ENCODE results near the gene DTX1.

DTX1 gene

GRCh38 chr12:113069149-113069548, 12.6 kb downstream of the DTX1 start:
- H3K27ac ChIP-seq (ENCODE audit: low read depth, low read length), result peak overlapping the region; percentile 95
- peaks cover 0 to 2% (median 0%) of the 10 kb centered on the region in 5 donors for H3K36me3 ChIP-seq (ENCODE audit: control insufficient read depth in 5 of 5, insufficient read depth in 5 of 5, low read length in 5 of 5)
- H3K4me3 ChIP-seq (ENCODE audit: low read depth in 1 of 5, low read length in 5 of 5), result no peak overlapping the region
- H3K4me1 ChIP-seq (ENCODE audit: control insufficient read depth in 5 of 5, insufficient read depth in 5 of 5, low read length in 5 of 5), result peaks cover 10 to 93% (median 85%) of the 10 kb centered on the region in 5 donors
- peaks cover 0 to 4% (median 0%) of the 10 kb centered on the region in 5 donors for H3K27me3 ChIP-seq (ENCODE audit: control insufficient read depth in 5 of 5, insufficient read depth in 4 of 5, low read length in 5 of 5)
- no peaks in the 10 kb centered on the region for H3K9me3 ChIP-seq (ENCODE audit: control insufficient read depth in 5 of 5, low read length in 5 of 5)
- peak overlapping the region in 2 of 5 donors; percentile 20 to 40 for H3K9ac ChIP-seq (ENCODE audit: low read length in 5 of 5)

- peaks cover 0 to 2% (median 0%) of the 10 kb centered on the region in 5 donors for H3K36me3 ChIP-seq (ENCODE audit: control insufficient read depth in 5 of 5, insufficient read depth in 5 of 5, low read length in 5 of 5)
- no peak overlapping the region for H3K4me3 ChIP-seq (ENCODE audit: low read depth in 1 of 5, low read length in 5 of 5)
- peaks cover 0 to 4% (median 0%) of the 10 kb centered on the region in 5 donors for H3K27me3 ChIP-seq (ENCODE audit: control insufficient read depth in 5 of 5, insufficient read depth in 4 of 5, low read length in 5 of 5)
- peaks cover 10 to 93% (median 83%) of the 10 kb centered on the region in 5 donors for H3K4me1 ChIP-seq (ENCODE audit: control insufficient read depth in 5 of 5, insufficient read depth in 5 of 5, low read length in 5 of 5)
- peak overlapping the region; percentile 95 for H3K27ac ChIP-seq (ENCODE audit: low read depth, low read length)
- no peaks in the 10 kb centered on the region for H3K9me3 ChIP-seq (ENCODE audit: control insufficient read depth in 5 of 5, low read length in 5 of 5)
- H3K9ac ChIP-seq (ENCODE audit: low read length in 5 of 5), result no peak overlapping the region
These were observed 13.2 kb downstream of the DTX1 start for GRCh38 chr12:113069751-113070116.

- H3K4me1 ChIP-seq (ENCODE audit: control insufficient read depth in 5 of 5, insufficient read depth in 5 of 5, low read length in 5 of 5), result peaks cover 14 to 93% (median 83%) of the 10 kb centered on the region in 5 donors
- peak overlapping the region in 3 of 5 donors; percentile 35 to 53 (median 52) for H3K9ac ChIP-seq (ENCODE audit: low read length in 5 of 5)
- H3K36me3 ChIP-seq (ENCODE audit: control insufficient read depth in 5 of 5, insufficient read depth in 5 of 5, low read length in 5 of 5), result peaks cover 0 to 2% (median 0%) of the 10 kb centered on the region in 5 donors
- peak overlapping the region in 1 of 5 donors; percentile 4 for H3K4me3 ChIP-seq (ENCODE audit: low read depth in 1 of 5, low read length in 5 of 5)
- peak overlapping the region; percentile 95 for H3K27ac ChIP-seq (ENCODE audit: low read depth, low read length)
- H3K9me3 ChIP-seq (ENCODE audit: control insufficient read depth in 5 of 5, low read length in 5 of 5), result no peaks in the 10 kb centered on the region
- no peaks in the 10 kb centered on the region for H3K27me3 ChIP-seq (ENCODE audit: control insufficient read depth in 5 of 5, insufficient read depth in 4 of 5, low read length in 5 of 5)
These were observed 13.8 kb downstream of the DTX1 start for GRCh38 chr12:113070117-113070906.

- Histone ChIP-seq H3K36me3 (ENCODE audit: control insufficient read depth in 5 of 5, insufficient read depth in 5 of 5, low read length in 5 of 5) (peaks cover 0 to 2% (median 0%) of the 10 kb centered on the region in 5 donors), H3K27ac (ENCODE audit: low read depth, low read length) (peak overlapping the region; percentile 95), H3K4me3 (ENCODE audit: low read depth in 1 of 5, low read length in 5 of 5) (peak overlapping the region in 1 of 5 donors; percentile 6), H3K9ac (ENCODE audit: low read length in 5 of 5) (peak overlapping the region in 3 of 5 donors; percentile 48 to 65 (median 53)), H3K4me1 (ENCODE audit: control insufficient read depth in 5 of 5, insufficient read depth in 5 of 5, low read length in 5 of 5) (peaks cover 14 to 90% (median 79%) of the 10 kb centered on the region in 5 donors), H3K9me3 (ENCODE audit: control insufficient read depth in 5 of 5, low read length in 5 of 5) (no peaks in the 10 kb centered on the region), H3K27me3 (ENCODE audit: control insufficient read depth in 5 of 5, insufficient read depth in 4 of 5, low read length in 5 of 5) (no peaks in the 10 kb centered on the region)
These were observed 14.9 kb downstream of the DTX1 start for GRCh38 chr12:113071135-113072112.

- Histone ChIP-seq H3K4me3 (ENCODE audit: low read depth in 1 of 5, low read length in 5 of 5) (no peak overlapping the region), H3K36me3 (ENCODE audit: control insufficient read depth in 5 of 5, insufficient read depth in 5 of 5, low read length in 5 of 5) (no peaks in the 10 kb centered on the region), H3K27me3 (ENCODE audit: control insufficient read depth in 5 of 5, insufficient read depth in 4 of 5, low read length in 5 of 5) (no peaks in the 10 kb centered on the region), H3K9ac (ENCODE audit: low read length in 5 of 5) (peak overlapping the region in 2 of 5 donors; percentile 48 to 53), H3K27ac (ENCODE audit: low read depth, low read length) (peak overlapping the region; percentile 95), H3K9me3 (ENCODE audit: control insufficient read depth in 5 of 5, low read length in 5 of 5) (no peaks in the 10 kb centered on the region), H3K4me1 (ENCODE audit: control insufficient read depth in 5 of 5, insufficient read depth in 5 of 5, low read length in 5 of 5) (peaks cover 14 to 83% (median 72%) of the 10 kb centered on the region in 5 donors)
These were observed 15.6 kb downstream of the DTX1 start for GRCh38 chr12:113072136-113072535.

- H3K4me1 ChIP-seq (ENCODE audit: control insufficient read depth in 5 of 5, insufficient read depth in 5 of 5, low read length in 5 of 5), result peaks cover 15 to 74% (median 64%) of the 10 kb centered on the region in 5 donors
- H3K9ac ChIP-seq (ENCODE audit: low read length in 5 of 5), result no peak overlapping the region
- peak overlapping the region; percentile 95 for H3K27ac ChIP-seq (ENCODE audit: low read depth, low read length)
- H3K36me3 ChIP-seq (ENCODE audit: control insufficient read depth in 5 of 5, insufficient read depth in 5 of 5, low read length in 5 of 5), result peaks cover 0 to 8% (median 4%) of the 10 kb centered on the region in 5 donors
- H3K9me3 ChIP-seq (ENCODE audit: control insufficient read depth in 5 of 5, low read length in 5 of 5), result no peaks in the 10 kb centered on the region
- no peak overlapping the region for H3K4me3 ChIP-seq (ENCODE audit: low read depth in 1 of 5, low read length in 5 of 5)
- peaks cover 0 to 4% (median 0%) of the 10 kb centered on the region in 5 donors for H3K27me3 ChIP-seq (ENCODE audit: control insufficient read depth in 5 of 5, insufficient read depth in 4 of 5, low read length in 5 of 5)
These were observed 17.1 kb downstream of the DTX1 start for GRCh38 chr12:113073586-113073985.

GRCh38 chr12:113075137-113075683, 18.7 kb downstream of the DTX1 start:
- peak overlapping the region; percentile 35 for H3K27ac ChIP-seq (ENCODE audit: low read depth, low read length)
- H3K27me3 ChIP-seq (ENCODE audit: control insufficient read depth in 5 of 5, insufficient read depth in 4 of 5, low read length in 5 of 5), result peaks cover 0 to 5% (median 0%) of the 10 kb centered on the region in 5 donors

GRCh38 chr12:113077057-113077858, 20.7 kb downstream of the DTX1 start:
- H3K27ac ChIP-seq (ENCODE audit: low read depth, low read length), result no peak overlapping the region
- H3K9me3 ChIP-seq (ENCODE audit: control insufficient read depth in 5 of 5, low read length in 5 of 5), result no peaks in the 10 kb centered on the region
- H3K4me1 ChIP-seq (ENCODE audit: control insufficient read depth in 5 of 5, insufficient read depth in 5 of 5, low read length in 5 of 5), result peaks cover 13 to 74% (median 53%) of the 10 kb centered on the region in 5 donors
- no peak overlapping the region for H3K9ac ChIP-seq (ENCODE audit: low read length in 5 of 5)
- peaks cover 0 to 8% (median 4%) of the 10 kb centered on the region in 5 donors for H3K36me3 ChIP-seq (ENCODE audit: control insufficient read depth in 5 of 5, insufficient read depth in 5 of 5, low read length in 5 of 5)
- no peak overlapping the region for H3K4me3 ChIP-seq (ENCODE audit: low read depth in 1 of 5, low read length in 5 of 5)
- peaks cover 0 to 5% (median 0%) of the 10 kb centered on the region in 5 donors for H3K27me3 ChIP-seq (ENCODE audit: control insufficient read depth in 5 of 5, insufficient read depth in 4 of 5, low read length in 5 of 5)

More at GRCh38 chr12:113075137-113075683, 18.7 kb downstream of the DTX1 start:
- Histone ChIP-seq H3K4me3 (ENCODE audit: low read depth in 1 of 5, low read length in 5 of 5) (no peak overlapping the region), H3K4me1 (ENCODE audit: control insufficient read depth in 5 of 5, insufficient read depth in 5 of 5, low read length in 5 of 5) (peaks cover 16 to 74% (median 55%) of the 10 kb centered on the region in 5 donors), H3K9ac (ENCODE audit: low read length in 5 of 5) (no peak overlapping the region), H3K9me3 (ENCODE audit: control insufficient read depth in 5 of 5, low read length in 5 of 5) (no peaks in the 10 kb centered on the region), H3K36me3 (ENCODE audit: control insufficient read depth in 5 of 5, insufficient read depth in 5 of 5, low read length in 5 of 5) (peaks cover 0 to 8% (median 4%) of the 10 kb centered on the region in 5 donors)

GRCh38 chr12:113077859-113078255, 21.3 kb downstream of the DTX1 start:
- peaks cover 0 to 5% (median 0%) of the 10 kb centered on the region in 5 donors for H3K27me3 ChIP-seq (ENCODE audit: control insufficient read depth in 5 of 5, insufficient read depth in 4 of 5, low read length in 5 of 5)
- no peak overlapping the region for H3K27ac ChIP-seq (ENCODE audit: low read depth, low read length)
- no peaks in the 10 kb centered on the region for H3K9me3 ChIP-seq (ENCODE audit: control insufficient read depth in 5 of 5, low read length in 5 of 5)

More at GRCh38 chr12:113077859-113078255, 21.3 kb downstream of the DTX1 start:
- peaks cover 13 to 70% (median 48%) of the 10 kb centered on the region in 5 donors for H3K4me1 ChIP-seq (ENCODE audit: control insufficient read depth in 5 of 5, insufficient read depth in 5 of 5, low read length in 5 of 5)
- peaks cover 0 to 8% (median 4%) of the 10 kb centered on the region in 5 donors for H3K36me3 ChIP-seq (ENCODE audit: control insufficient read depth in 5 of 5, insufficient read depth in 5 of 5, low read length in 5 of 5)
- H3K9ac ChIP-seq (ENCODE audit: low read length in 5 of 5), result no peak overlapping the region
- no peak overlapping the region for H3K4me3 ChIP-seq (ENCODE audit: low read depth in 1 of 5, low read length in 5 of 5)
